ENCODE data around the gene IFIT2.

DNA sequence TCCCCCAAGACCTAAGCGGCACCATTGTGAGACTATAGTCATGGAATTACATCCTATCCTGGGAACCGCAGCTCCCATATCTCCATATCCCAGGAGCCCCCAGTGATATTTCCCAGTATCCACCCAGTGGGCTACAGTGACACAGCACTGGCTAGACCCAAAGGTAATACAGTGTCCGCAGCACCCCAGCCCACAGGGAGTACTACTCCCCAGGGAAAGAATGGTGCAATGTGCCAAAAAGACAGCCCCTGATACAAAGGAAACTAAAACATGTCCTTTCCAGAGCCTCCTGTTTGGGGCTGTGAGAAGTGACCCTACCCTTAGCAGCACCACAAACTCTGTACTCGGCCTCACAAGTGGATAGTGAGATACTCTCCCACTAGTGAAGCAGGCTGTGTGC is 4.5 kb upstream of the IFIT2 start:
- TF ChIP-seq, protein P1, sequence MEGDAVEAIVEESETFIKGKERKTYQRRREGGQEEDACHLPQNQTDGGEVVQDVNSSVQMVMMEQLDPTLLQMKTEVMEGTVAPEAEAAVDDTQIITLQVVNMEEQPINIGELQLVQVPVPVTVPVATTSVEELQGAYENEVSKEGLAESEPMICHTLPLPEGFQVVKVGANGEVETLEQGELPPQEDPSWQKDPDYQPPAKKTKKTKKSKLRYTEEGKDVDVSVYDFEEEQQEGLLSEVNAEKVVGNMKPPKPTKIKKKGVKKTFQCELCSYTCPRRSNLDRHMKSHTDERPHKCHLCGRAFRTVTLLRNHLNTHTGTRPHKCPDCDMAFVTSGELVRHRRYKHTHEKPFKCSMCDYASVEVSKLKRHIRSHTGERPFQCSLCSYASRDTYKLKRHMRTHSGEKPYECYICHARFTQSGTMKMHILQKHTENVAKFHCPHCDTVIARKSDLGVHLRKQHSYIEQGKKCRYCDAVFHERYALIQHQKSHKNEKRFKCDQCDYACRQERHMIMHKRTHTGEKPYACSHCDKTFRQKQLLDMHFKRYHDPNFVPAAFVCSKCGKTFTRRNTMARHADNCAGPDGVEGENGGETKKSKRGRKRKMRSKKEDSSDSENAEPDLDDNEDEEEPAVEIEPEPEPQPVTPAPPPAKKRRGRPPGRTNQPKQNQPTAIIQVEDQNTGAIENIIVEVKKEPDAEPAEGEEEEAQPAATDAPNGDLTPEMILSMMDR (IDR thresholded peaks at IDR 0.05; ENCODE audit: low read depth, low read length), result no peak
- no peak for TF ChIP-seq EZH2phosphoT487 (IDR thresholded peaks at IDR 0.05; ENCODE audit: low read depth)

All from OCI-LY3 (cell line).